Kidney (tissue), 22 donors: Measurements from ENCODE around the gene HTR3E. TPM values are rescaled to one million over a fixed set of nuclear protein-coding genes. Genes with fewer than 3 reads are reported as not detected.

Source experiments
- DNase-seq, 5 donors: peaks; one replicate each; pipeline ENCODE4 v3.0.0-alpha.2; 2013 to 2020
- FAIRE-seq: peaks from 2 replicates; lab custom pipeline; 2012; peaks lifted over from hg19 to GRCh38; lab: Jason Lieb, UNC
- H3K27ac ChIP-seq, 2 donors: one replicate each; pipeline ENCODE4 v1.7.0; 2013; ENCODE audit warnings: low read depth in 2 of 2, low read length in 2 of 2, inconsistent platforms in 1 of 2
- H3K27me3 ChIP-seq: one replicate; pipeline ENCODE4 v1.7.1; 2013; ENCODE audit warnings: low read length, inconsistent platforms; ENCODE audit not compliant: control insufficient read depth, insufficient read depth
- H3K36me3 ChIP-seq, 3 donors: one replicate each; pipeline versions ENCODE4 v1.7.0 to v1.7.1; 2013; ENCODE audit warnings: low read length in 3 of 3, control low read depth in 1 of 3, inconsistent platforms in 1 of 3; ENCODE audit not compliant: insufficient read depth in 3 of 3, control insufficient read depth in 2 of 3
- H3K4me1 ChIP-seq, 3 donors: one replicate each; pipeline versions ENCODE4 v1.7.0 to v1.7.1; 2013; ENCODE audit warnings: low read length in 3 of 3, inconsistent platforms in 1 of 3, low read depth in 1 of 3; ENCODE audit not compliant: control insufficient read depth in 2 of 3, insufficient read depth in 2 of 3
- H3K4me3 ChIP-seq, 3 donors: one replicate each; pipeline versions ENCODE4 v1.7.0 to v1.8.1; 2013; ENCODE audit warnings: low read length in 3 of 3, control low read depth in 1 of 3, inconsistent platforms in 1 of 3
- H3K9ac ChIP-seq, 3 donors: one replicate each; pipeline versions ENCODE4 v1.7.0 to v1.7.1; 2013; ENCODE audit warnings: low read length in 3 of 3, control low read depth in 1 of 3, inconsistent platforms in 1 of 3
- H3K9me3 ChIP-seq, 3 donors: one replicate each; pipeline versions ENCODE4 v1.7.0 to v1.7.1; 2013; ENCODE audit warnings: low read length in 3 of 3, control low read depth in 1 of 3, inconsistent platforms in 1 of 3; ENCODE audit not compliant: control insufficient read depth in 2 of 3, insufficient read depth in 1 of 3
- CTCF ChIP-seq: IDR thresholded peaks from 3 replicates; pipeline ENCODE4 v1.5.1; 2012; ENCODE audit warnings: mild to moderate bottlenecking, moderate library complexity, borderline replicate concordance; ENCODE audit not compliant: insufficient read depth; ENCODE audit errors: extremely low read depth
- intact Hi-C: fragments of 100-400 bp; cut with DNase I; formaldehyde crosslinking; loops from one replicate; pipeline ENCODE4 v1.11.1; 2022
- long read RNA-seq, 10 donors: library from polyadenylated mRNA in 1 of 10; unstranded in 1 of 10; transcript quantifications; one replicate each; pipeline ENCODE4 v2.0.0 and lab custom pipeline, GENCODE V29; 2021 to 2026
- polyA plus RNA-seq: library from polyadenylated mRNA; stranded (reverse); fragments of 350-450 nt; fragmentation: Illumina TruSeq; extraction: RNeasy Lipid Tissue Mini Kit (QIAGEN cat#74804); gene quantifications from one replicate; pipeline ENCODE4 v1.2.3, GENCODE V29; 2014; ENCODE audit warnings: low read depth, low replicate concordance; ENCODE audit not compliant: insufficient read depth
- total RNA-seq: library from RNA; stranded (reverse); fragmentation: NEBNext Ultra II Directional; extraction: Animal tissue kit (Norgen Biotek cat#: 25700); gene quantifications from one replicate; pipeline ENCODE4 v1.2.1, GENCODE V29; 2021
- donor health status: control.
- donor health status: control.
- donor health status: control.
- donor health status: control.
- donor health status: control.
- donor health status: DM: yes; HTN: yes; CAD: no.
- donor health status: Normal renal cell carcinoma (clear cell type).

Gene HTR3E
- total RNA-seq = not detected
- not detected for polyA plus RNA-seq
- long read RNA-seq, donor 1 = 0 reads
- long read RNA-seq, donor 2 = 0 reads
- long read RNA-seq, donor 3 = 0 reads
- long read RNA-seq, donor 4 = 0 reads
- long read RNA-seq, donor 5 = 0 reads
- long read RNA-seq, donor 6 = 0 reads
- long read RNA-seq, donor 7 = 0 reads
- long read RNA-seq, donor 8 = 0 reads
- long read RNA-seq, donor 9 = 0 reads
- long read RNA-seq, donor 10 = 0 reads

- no peak within 1 kb of the TSS for H3K4me3 ChIP-seq
- H3K4me1 ChIP-seq = no peaks in the 10 kb centered on the region
- DNase-seq (no peak), FAIRE-seq (no peak)
- no peaks in the 10 kb centered on the region for H3K27me3 ChIP-seq
- no peak within 1 kb of the TSS for H3K9ac ChIP-seq
- H3K9me3 ChIP-seq = no peaks in the 10 kb centered on the region
- TF ChIP-seq CTCF = no peak
- intact Hi-C loops = no loop called here
- no peaks in the 10 kb centered on the region for H3K36me3 ChIP-seq
- no peak within 1 kb of the TSS for H3K27ac ChIP-seq
Observed at GRCh38 chr3:184096811-184097383, at the start of gene HTR3E. Gene HTR3E (plus strand): TSS chr3:184097064. CDS start chr3:184097530, 466 bp downstream.

- FAIRE-seq (no peak), DNase-seq (no peak)
- Histone ChIP-seq H3K36me3 (no peaks in the 10 kb centered on the region), H3K4me1 (no peaks in the 10 kb centered on the region), H3K27ac (no peak overlapping the region), H3K9ac (no peak overlapping the region), H3K4me3 (no peak overlapping the region), H3K9me3 (no peaks in the 10 kb centered on the region), H3K27me3 (no peaks in the 10 kb centered on the region)
- no peak for TF ChIP-seq CTCF
- intact Hi-C loops = no loop called here
Observed at GRCh38 chr3:184050217-184050847, 46.5 kb upstream of the HTR3E start.

GRCh38 chr3:184052767-184053166 lies 44.1 kb upstream of the HTR3E start, which contains the start of gene HTR3C:
Gene HTR3C (plus strand): TSS chr3:184053047. CDS start chr3:184053081, 34 bp downstream.
- Histone ChIP-seq H3K36me3 (no peaks in the 10 kb centered on the region), H3K27ac (no peak within 1 kb of the TSS), H3K4me3 (no peak within 1 kb of the TSS), H3K9me3 (no peaks in the 10 kb centered on the region), H3K4me1 (no peaks in the 10 kb centered on the region), H3K27me3 (no peaks in the 10 kb centered on the region), H3K9ac (no peak within 1 kb of the TSS)
- intact Hi-C loops = no loop called here
- DNase-seq = no peak
- FAIRE-seq = no peak
- TF ChIP-seq CTCF = no peak
